22Rv1 (cell line): ENCODE data around the gene ZNF423.

Experiments
- H3K27ac ChIP-seq: fragments of 450-650 bp; 2 replicates; pipeline ENCODE4 v1.5.1; 2017
- ZFX ChIP-seq: fragments of 450-650 bp; IDR thresholded peaks from 2 replicates; pipeline ENCODE4 v1.6.1; 2017; ENCODE audit warnings: antibody characterized with exemption, borderline replicate concordance
- TF ChIP-seq, protein P1 (sequence below): fragments of 450-650 bp; IDR thresholded peaks from 2 replicates; pipeline ENCODE4 v1.5.1; 2017; ENCODE audit warnings: mild to moderate bottlenecking

ZNF423 gene

DNA sequence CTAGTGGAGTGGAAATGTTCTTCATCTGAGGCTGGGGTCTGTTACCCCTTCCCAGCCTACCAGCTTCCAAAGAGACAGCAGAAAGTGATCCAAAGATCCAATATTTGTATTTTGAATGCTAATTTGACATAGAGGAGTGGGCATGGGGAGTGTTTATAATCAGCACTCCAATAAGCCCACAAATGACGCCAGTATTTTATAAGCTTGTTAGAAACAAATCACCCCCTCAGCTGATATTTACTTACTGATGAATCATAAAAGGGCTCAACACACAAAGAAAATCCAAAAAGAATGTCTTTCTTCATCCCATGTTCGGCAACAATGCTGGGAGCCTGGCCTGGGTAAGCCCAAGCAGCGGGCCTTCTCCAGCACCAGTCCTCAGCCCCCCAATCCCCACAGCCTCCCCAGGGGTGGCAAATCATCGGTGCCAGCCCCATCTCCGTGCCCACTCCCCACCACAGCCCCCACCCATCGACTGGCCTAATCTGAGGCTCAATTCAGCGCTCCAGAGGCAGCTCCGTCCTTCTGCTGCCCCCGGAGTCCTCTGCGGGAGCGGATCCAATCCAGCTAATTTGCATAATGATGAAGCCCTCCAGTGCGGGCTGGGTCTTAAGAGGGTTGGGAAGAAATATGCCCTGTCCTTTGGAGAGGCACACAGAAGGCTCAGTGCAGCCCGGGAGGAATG lies 312.8 kb downstream of the ZNF423 start:
- no peak overlapping the region for H3K27ac ChIP-seq
- TF ChIP-seq, protein P1, sequence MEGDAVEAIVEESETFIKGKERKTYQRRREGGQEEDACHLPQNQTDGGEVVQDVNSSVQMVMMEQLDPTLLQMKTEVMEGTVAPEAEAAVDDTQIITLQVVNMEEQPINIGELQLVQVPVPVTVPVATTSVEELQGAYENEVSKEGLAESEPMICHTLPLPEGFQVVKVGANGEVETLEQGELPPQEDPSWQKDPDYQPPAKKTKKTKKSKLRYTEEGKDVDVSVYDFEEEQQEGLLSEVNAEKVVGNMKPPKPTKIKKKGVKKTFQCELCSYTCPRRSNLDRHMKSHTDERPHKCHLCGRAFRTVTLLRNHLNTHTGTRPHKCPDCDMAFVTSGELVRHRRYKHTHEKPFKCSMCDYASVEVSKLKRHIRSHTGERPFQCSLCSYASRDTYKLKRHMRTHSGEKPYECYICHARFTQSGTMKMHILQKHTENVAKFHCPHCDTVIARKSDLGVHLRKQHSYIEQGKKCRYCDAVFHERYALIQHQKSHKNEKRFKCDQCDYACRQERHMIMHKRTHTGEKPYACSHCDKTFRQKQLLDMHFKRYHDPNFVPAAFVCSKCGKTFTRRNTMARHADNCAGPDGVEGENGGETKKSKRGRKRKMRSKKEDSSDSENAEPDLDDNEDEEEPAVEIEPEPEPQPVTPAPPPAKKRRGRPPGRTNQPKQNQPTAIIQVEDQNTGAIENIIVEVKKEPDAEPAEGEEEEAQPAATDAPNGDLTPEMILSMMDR, result no peak
- no peak for TF ChIP-seq ZFX

DNA sequence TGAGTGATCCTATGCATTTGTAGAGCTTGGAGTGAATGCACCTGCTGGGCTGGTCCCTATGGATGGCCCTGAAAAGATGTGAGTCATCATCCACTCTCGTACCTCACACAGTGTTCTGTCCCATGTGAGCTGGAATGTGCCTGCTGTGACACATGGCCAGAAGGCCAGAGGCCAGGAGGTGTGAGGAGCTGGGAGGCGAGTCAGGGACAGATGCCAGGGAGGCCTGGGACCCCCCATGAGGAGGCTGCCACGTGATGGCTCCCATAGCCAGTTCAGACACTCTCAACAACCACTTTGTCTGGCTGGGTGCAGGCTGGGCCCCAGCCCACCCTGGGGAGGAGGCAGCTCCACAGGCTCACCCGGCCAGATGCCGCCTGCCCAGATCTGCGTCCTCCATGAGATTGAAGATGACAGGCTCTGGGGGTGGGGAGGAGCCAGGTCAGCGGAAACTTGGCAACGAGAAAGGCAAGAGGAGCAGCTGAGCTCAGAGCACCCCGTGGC lies 313.5 kb downstream of the ZNF423 start:
- TF ChIP-seq, protein P1, result no peak
- TF ChIP-seq ZFX, result no peak
- no peak overlapping the region for H3K27ac ChIP-seq

DNA sequence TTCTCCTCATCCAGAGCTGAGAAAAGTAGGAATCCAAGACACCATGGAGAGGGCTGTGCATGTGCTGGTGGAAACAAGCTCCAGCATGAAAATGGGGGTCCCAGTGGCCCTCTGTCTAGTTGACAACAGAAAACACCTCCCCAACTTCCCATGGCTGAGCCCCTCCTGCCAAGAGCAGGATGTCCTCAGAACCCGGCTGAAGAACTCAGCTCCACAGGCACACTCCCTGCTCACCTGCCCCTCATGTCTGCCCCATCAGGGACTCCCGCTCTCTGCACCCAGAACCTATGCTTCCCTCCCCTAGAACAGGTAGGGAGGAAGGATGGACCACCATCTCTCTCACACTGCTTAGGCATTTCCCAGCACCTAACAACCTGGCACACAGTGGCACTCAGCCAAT lies 315.1 kb downstream of the ZNF423 start:
- TF ChIP-seq, protein P1, result no peak
- no peak for TF ChIP-seq ZFX
- no peak overlapping the region for H3K27ac ChIP-seq

DNA sequence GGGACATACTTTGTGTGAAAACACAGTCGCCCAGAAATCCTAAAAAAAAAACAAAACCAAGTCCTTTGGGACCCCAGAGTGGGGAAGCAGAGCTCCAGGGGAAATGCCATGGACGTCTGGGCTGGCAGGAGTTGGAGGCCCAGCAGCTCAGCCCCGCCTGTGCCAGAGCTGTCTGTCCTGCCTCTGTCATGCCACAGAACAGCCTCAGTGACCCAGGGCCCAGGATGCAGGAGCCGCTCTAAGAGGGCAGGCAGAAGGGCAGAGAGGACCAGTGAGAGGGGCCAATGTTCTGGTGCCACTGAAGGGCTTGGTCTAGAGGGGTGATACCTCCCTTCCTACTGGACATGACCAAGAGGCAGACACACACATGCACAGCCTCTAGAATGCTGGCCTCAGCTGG lies 316.2 kb downstream of the ZNF423 start:
- TF ChIP-seq, protein P1, result no peak
- no peak for TF ChIP-seq ZFX
- H3K27ac ChIP-seq, result no peak overlapping the region

DNA sequence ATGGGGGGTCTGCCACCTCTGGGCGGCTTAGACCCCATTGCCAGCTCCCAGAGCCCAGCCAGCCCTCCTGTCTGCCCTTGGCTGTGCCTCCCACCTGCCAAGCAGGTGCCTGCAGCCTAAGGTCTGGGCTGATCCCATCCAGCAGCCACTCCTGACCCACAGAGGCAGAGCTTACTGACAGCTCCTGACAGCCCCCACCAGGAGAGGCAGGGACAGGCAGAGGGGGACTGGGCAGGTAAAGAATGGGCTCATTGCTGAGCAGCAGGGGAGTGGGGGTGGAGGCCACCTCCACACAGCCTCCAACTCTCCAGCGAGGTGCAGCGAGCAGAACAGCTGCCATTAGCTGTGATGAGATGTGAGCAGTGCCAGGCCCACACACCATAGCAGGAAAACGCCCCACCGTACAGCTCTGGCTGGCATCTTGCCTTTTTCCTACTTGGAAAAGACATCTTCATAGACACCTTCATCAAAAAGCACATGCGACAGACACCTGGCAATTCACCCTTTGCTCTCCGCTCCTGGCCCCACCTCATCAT lies 317.9 kb downstream of the ZNF423 start:
- TF ChIP-seq ZFX, result no peak
- TF ChIP-seq, protein P1, result no peak
- H3K27ac ChIP-seq, result no peak overlapping the region

DNA sequence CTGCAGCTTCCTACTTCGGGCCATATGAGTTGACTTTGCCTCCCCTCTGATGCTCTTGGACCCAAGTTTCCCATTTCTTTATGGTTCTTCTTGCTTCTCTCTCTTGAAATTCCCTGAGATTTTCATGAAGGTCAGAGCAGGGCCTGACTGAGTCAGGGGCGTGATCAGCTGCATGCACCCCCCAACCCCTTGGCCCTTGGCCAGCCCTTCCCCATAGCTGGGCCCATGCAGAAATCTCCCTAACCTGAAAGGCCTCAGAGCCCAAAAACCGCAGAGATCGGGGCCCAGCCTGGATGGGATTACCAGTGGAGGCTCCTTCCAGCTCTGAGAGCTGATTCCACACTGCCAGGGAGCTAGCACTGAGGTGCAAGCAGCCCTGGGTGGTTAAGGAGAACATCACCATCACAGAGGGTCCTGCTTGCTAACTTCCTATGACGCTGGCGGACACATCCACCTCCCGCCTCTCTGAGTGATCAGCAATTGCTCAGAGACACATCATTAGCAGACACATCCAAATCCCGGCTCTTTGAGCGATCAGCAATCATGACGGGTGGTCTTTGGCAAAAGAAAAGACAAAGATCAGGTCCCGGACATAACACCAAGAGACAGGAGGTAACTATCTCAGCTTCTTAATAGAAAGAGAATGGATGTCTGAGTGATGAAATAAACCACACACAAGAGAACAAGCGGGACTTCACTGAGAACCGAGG lies 320.9 kb downstream of the ZNF423 start:
- H3K27ac ChIP-seq, result no peak overlapping the region
- TF ChIP-seq, protein P1, result no peak
- no peak for TF ChIP-seq ZFX

DNA sequence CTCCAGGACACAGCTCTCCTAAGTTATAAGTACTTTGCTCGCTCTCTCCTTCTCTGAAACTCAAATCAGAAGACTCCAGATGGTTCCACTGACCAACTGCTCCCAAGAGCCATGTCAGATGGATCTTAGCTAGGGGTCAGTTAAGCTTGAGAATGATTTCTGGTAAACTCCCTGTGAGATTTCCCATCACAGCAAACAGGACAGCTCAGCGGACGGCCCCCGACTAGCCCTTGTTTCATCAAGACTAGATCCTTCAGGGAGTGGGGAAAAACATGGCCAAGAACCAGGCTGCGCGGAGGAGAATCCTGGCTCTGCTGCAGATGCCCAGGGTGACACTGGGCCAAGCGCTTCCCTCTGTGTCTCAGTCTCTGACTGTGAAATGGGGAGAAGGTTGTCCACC lies 322.5 kb downstream of the ZNF423 start:
- TF ChIP-seq, protein P1, result no peak
- TF ChIP-seq ZFX, result no peak

More for the DNA sequence above, 322.5 kb downstream of the ZNF423 start:
- H3K27ac ChIP-seq, result no peak overlapping the region
